OCI-LY1 (cell line): ENCODE data around the gene TBC1D30.

Source experiments
- H2AFZ ChIP-seq: fragments of 200-600 bp; sonication (generic), shearing (Covaris generic); 2 replicates; pipeline ENCODE4 v1.6.0; 2014; ENCODE audit warnings: antibody characterized with exemption, mild to moderate bottlenecking, low read length
- H3F3A ChIP-seq: fragments of 200-600 bp; sonication (generic), shearing (Covaris generic); 2 replicates; pipeline ENCODE4 v1.6.0; 2014; ENCODE audit warnings: mild to moderate bottlenecking, antibody characterized with exemption, low read length, moderate library complexity; ENCODE audit not compliant: insufficient read depth
- H3K27ac ChIP-seq: fragments of 200-600 bp; sonication (generic); 2 replicates; pipeline ENCODE4 v1.5.1; 2014; ENCODE audit warnings: low read length, mixed run types, mild to moderate bottlenecking, low read depth; ENCODE audit not compliant: poor library complexity, severe bottlenecking
- H3K27me3 ChIP-seq: fragments of 200-600 bp; sonication (generic); 2 replicates; pipeline ENCODE4 v1.6.0; 2014; ENCODE audit warnings: antibody characterized with exemption, mild to moderate bottlenecking, low read length, moderate library complexity; ENCODE audit not compliant: insufficient read depth
- H3K36me3 ChIP-seq: fragments of 200-600 bp; sonication (generic); 2 replicates; pipeline ENCODE4 v1.6.1; 2014; ENCODE audit warnings: mild to moderate bottlenecking, antibody characterized with exemption, low read length, moderate library complexity, mixed read lengths; ENCODE audit not compliant: insufficient read depth
- H3K4me1 ChIP-seq: fragments of 200-600 bp; sonication (generic); 2 replicates; pipeline ENCODE4 v1.5.1; 2014; ENCODE audit warnings: mild to moderate bottlenecking, low read length, moderate library complexity; ENCODE audit not compliant: insufficient read depth, severe bottlenecking
- H3K4me2 ChIP-seq: fragments of 200-600 bp; sonication (generic), shearing (Covaris generic); 2 replicates; pipeline ENCODE4 v1.6.1; 2014; ENCODE audit warnings: low read length
- H3K4me3 ChIP-seq: fragments of 200-600 bp; sonication (generic); 2 replicates; pipeline ENCODE4 v1.5.1; 2014; ENCODE audit warnings: low read length, low read depth, mild to moderate bottlenecking, mixed read lengths; ENCODE audit not compliant: poor library complexity, severe bottlenecking
- H3K79me2 ChIP-seq: fragments of 200-600 bp; shearing (Covaris generic); 2 replicates; pipeline ENCODE4 v1.6.1; 2016; ENCODE audit warnings: mixed run types, low read length, mixed read lengths; ENCODE audit not compliant: insufficient read depth
- H3K9ac ChIP-seq: fragments of 200-600 bp; sonication (generic), shearing (Covaris generic); 2 replicates; pipeline ENCODE4 v1.6.1; 2014; ENCODE audit warnings: mild to moderate bottlenecking, low read length, mixed read lengths
- H3K9me2 ChIP-seq: fragments of 200-600 bp; sonication (generic), shearing (Covaris generic); 2 replicates; pipeline ENCODE4 v1.6.1; 2014; ENCODE audit warnings: low read depth, mild to moderate bottlenecking, low read length, mixed read lengths
- H3K9me3 ChIP-seq: fragments of 200-600 bp; shearing (Covaris generic); 2 replicates; pipeline ENCODE4 v1.6.1; 2014; ENCODE audit warnings: low read length, mixed read lengths
- H4K20me1 ChIP-seq: fragments of 200-600 bp; sonication (generic), shearing (Covaris generic); 2 replicates; pipeline ENCODE4 v1.6.0; 2016; ENCODE audit warnings: mild to moderate bottlenecking, low read length; ENCODE audit not compliant: insufficient read depth
- CTCF ChIP-seq: fragments of 200-600 bp; sonication (generic), shearing (Covaris generic); IDR thresholded peaks from 2 replicates; pipeline ENCODE4 v1.5.1; 2017; ENCODE audit warnings: mild to moderate bottlenecking, antibody characterized with exemption, low read length, moderate library complexity, mixed read lengths
- EZH2 ChIP-seq: fragments of 200-600 bp; sonication (generic), shearing (Covaris generic); IDR thresholded peaks from 2 replicates; pipeline ENCODE4 v1.8.0; 2017; ENCODE audit warnings: borderline replicate concordance, mixed run types, mild to moderate bottlenecking, antibody characterized with exemption, low read length, moderate library complexity, mixed read lengths

Gene TBC1D30

GRCh38 chr12:64782191-64782876, 42.1 kb upstream of the TBC1D30 start:
- H3K9ac ChIP-seq: no peak overlapping the region
- no peak overlapping the region for H3K27ac ChIP-seq
- no peaks in the 10 kb centered on the region; the same call in 1 of the 2 replicates for H3F3A ChIP-seq
- TF ChIP-seq CTCF: no peak
- TF ChIP-seq EZH2: no peak
- H2AFZ ChIP-seq: no peak overlapping the region
- peaks cover 18% of the 10 kb centered on the region for H3K4me1 ChIP-seq
- H3K27me3 ChIP-seq: peaks cover 3% of the 10 kb centered on the region
- no peak overlapping the region for H3K4me2 ChIP-seq
- no peaks in the 10 kb centered on the region for H3K79me2 ChIP-seq
- H4K20me1 ChIP-seq: no peaks in the 10 kb centered on the region
- no peak overlapping the region for H3K4me3 ChIP-seq
- no peaks in the 10 kb centered on the region for H3K9me3 ChIP-seq
- H3K9me2 ChIP-seq: no peaks in the 10 kb centered on the region
- no peaks in the 10 kb centered on the region for H3K36me3 ChIP-seq

- Histone ChIP-seq H3K9me3 (no peaks in the 10 kb centered on the region), H2AFZ (no peak overlapping the region), H3F3A (no peaks in the 10 kb centered on the region), H3K27me3 (peaks cover 3% of the 10 kb centered on the region), H3K79me2 (no peaks in the 10 kb centered on the region), H3K9ac (no peak overlapping the region), H3K27ac (no peak overlapping the region), H3K36me3 (no peaks in the 10 kb centered on the region), H3K4me2 (no peak overlapping the region), H3K4me3 (no peak overlapping the region), H3K9me2 (no peaks in the 10 kb centered on the region), H4K20me1 (no peaks in the 10 kb centered on the region), H3K4me1 (peaks cover 9% of the 10 kb centered on the region)
- no peak for TF ChIP-seq CTCF
- TF ChIP-seq EZH2: no peak
Observed at GRCh38 chr12:64785838-64786237, 38.6 kb upstream of the TBC1D30 start.

- Histone ChIP-seq H3F3A (no peaks in the 10 kb centered on the region), H3K4me1 (no peaks in the 10 kb centered on the region), H3K9me2 (no peaks in the 10 kb centered on the region), H3K27ac (no peak overlapping the region), H3K79me2 (no peaks in the 10 kb centered on the region), H2AFZ (no peak overlapping the region), H3K4me2 (no peak overlapping the region), H3K9me3 (no peaks in the 10 kb centered on the region), H3K27me3 (no peaks in the 10 kb centered on the region), H3K36me3 (no peaks in the 10 kb centered on the region), H3K4me3 (no peak overlapping the region), H4K20me1 (no peaks in the 10 kb centered on the region), H3K9ac (no peak overlapping the region)
- TF ChIP-seq EZH2 (no peak), CTCF (no peak)
Observed at GRCh38 chr12:64790166-64790565, 34.3 kb upstream of the TBC1D30 start.
